Measurements from ENCODE around the gene TRERF1.

The TRERF1 gene

GRCh38 chr6:42427871-42428270 is 23.9 kb downstream of the TRERF1 start:
- in situ Hi-C loops (cut with HindIII; ENCODE audit: low pct_unique_long_range_greater_than_20kb, low sequenced_read_pairs): no loop called here
- no peak for TF ChIP-seq JUND (IDR thresholded peaks at IDR 0.05; ENCODE audit: low read depth)
- no peak for DNase-seq (ENCODE audit: low read depth in 1 of 2, low spot score in 1 of 2)

- in situ Hi-C loops (cut with HindIII; ENCODE audit: low pct_unique_long_range_greater_than_20kb, low sequenced_read_pairs): no loop called here
- TF ChIP-seq JUND (IDR thresholded peaks at IDR 0.05; ENCODE audit: low read depth): no peak
- no peak for DNase-seq (ENCODE audit: low read depth in 1 of 2, low spot score in 1 of 2)
These were observed 25.5 kb downstream of the TRERF1 start for GRCh38 chr6:42426191-42426590.

GRCh38 chr6:42424906-42425474 is 26.7 kb downstream of the TRERF1 start:
- DNase-seq (ENCODE audit: low read depth in 1 of 2, low spot score in 1 of 2): no peak
- TF ChIP-seq JUND (IDR thresholded peaks at IDR 0.05; ENCODE audit: low read depth): no peak
- in situ Hi-C loops (cut with HindIII; ENCODE audit: low pct_unique_long_range_greater_than_20kb, low sequenced_read_pairs): no loop called here

DNA sequence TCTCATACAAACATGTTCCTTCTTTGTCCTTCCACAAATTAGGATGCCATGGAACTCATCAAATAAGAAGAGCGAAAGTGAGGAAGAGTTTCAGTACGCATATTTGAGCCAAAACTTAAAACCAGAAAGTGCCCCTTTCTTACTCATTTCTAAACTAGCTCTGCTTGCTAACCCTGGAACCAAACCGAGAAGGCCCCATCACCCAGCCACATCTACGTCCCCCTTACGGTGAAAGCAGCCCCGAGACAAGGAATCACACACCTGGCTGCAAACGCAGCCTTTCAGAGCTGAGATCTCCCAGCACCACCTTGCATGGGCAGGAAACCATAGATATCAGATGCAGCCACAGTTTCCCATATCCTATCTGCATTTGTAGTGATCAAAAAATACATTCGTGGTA is 28.5 kb downstream of the TRERF1 start:
- DNase-seq (ENCODE audit: low read depth in 1 of 2, low spot score in 1 of 2): no peak
- no peak for TF ChIP-seq JUND (IDR thresholded peaks at IDR 0.05; ENCODE audit: low read depth)
- in situ Hi-C loops (cut with HindIII; ENCODE audit: low pct_unique_long_range_greater_than_20kb, low sequenced_read_pairs): no loop called here

DNA sequence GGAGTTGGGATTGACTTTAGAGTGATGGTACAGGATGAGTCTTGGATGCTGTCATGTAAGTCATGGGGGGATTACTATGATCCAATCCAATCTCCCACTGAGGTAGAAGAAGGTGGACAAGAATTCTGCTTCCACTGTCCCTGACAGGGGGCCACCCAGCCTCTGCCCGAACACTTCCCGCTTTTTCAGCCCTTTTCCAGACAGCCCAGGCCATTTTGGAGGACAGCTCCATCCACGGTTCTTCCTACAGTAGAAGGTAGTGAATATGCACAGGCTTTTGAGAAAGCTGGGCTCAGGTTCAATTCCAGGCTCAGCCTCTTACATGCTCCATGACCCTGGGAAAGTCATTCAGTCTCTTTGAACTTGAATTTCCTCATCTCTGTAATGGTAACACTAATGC is 31.0 kb downstream of the TRERF1 start:
- TF ChIP-seq JUND (IDR thresholded peaks at IDR 0.05; ENCODE audit: low read depth): no peak
- in situ Hi-C loops (cut with HindIII; ENCODE audit: low pct_unique_long_range_greater_than_20kb, low sequenced_read_pairs): no loop called here
- no peak for DNase-seq (ENCODE audit: low read depth in 1 of 2, low spot score in 1 of 2)

GRCh38 chr6:42419490-42420280 is 32.0 kb downstream of the TRERF1 start:
- TF ChIP-seq JUND (IDR thresholded peaks at IDR 0.05; ENCODE audit: low read depth): no peak
- no peak for DNase-seq (ENCODE audit: low read depth in 1 of 2, low spot score in 1 of 2)
- in situ Hi-C loops (cut with HindIII; ENCODE audit: low pct_unique_long_range_greater_than_20kb, low sequenced_read_pairs): no loop called here

DNA sequence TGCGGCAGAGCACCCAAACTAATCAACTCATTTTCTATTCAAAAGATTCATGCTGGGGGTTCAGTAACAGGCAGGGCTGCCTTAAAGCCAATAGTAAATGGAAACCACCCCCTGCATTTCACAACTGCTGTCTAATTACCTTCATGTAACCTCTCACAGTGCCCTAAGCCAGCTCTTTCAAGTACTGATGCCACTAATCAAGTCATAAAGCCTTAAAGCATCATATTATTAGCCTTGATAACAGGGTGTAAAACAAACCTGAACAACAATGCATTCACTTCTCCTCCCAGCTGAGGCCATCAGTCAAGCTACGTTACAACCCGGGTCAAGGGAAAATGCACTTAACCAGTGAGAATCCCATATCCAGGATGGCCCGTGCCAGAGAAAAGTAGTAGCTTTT is 33.0 kb downstream of the TRERF1 start:
- TF ChIP-seq JUND (IDR thresholded peaks at IDR 0.05; ENCODE audit: low read depth): no peak
- in situ Hi-C loops (cut with HindIII; ENCODE audit: low pct_unique_long_range_greater_than_20kb, low sequenced_read_pairs): no loop called here
- DNase-seq (ENCODE audit: low read depth in 1 of 2, low spot score in 1 of 2): no peak

DNA sequence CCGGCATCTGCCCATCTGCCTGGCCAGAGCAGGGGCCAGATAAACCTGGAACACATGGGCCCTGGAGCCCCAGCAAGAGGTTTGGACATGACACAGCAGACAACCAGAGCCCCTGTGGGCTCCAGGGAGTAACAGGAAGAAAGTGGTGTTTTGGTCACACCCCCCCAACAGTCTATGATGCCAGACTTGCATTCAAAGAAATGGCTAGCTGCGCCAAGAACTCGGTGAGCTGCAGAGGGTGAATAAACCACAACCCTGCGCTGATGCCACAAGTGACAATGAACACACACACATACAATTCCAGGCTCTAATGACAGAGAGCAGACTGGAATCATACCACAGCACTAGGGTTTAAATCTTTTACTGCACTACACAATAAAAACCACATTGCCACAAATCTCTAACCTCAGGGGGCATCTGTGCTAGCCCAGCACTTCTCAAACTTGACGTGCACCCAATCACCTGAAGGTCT is 34.0 kb downstream of the TRERF1 start:
- no peak for TF ChIP-seq JUND (IDR thresholded peaks at IDR 0.05; ENCODE audit: low read depth)
- in situ Hi-C loops (cut with HindIII; ENCODE audit: low pct_unique_long_range_greater_than_20kb, low sequenced_read_pairs): no loop called here

DNA sequence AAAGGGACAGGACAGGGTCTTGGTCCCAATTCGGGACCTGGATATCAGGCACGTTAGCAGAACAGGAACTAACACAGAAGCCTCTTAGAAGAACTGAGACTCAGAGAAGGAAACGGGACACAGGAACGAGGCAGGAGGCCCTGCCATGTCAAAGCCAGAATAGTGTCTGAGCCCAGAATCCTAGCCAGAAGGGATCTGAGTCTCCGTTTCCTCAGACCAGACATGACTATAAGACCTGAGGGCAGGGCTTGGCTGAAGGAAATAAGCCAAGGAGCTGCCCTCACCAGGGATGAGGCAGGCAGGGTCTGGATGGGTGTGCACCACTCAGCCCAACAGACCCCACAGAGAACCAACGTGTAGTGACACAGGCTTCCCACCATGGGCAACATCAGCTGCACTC is 40.3 kb downstream of the TRERF1 start:
- in situ Hi-C loops (cut with HindIII; ENCODE audit: low pct_unique_long_range_greater_than_20kb, low sequenced_read_pairs): no loop called here
- no peak for DNase-seq (ENCODE audit: low read depth in 1 of 2, low spot score in 1 of 2)
- TF ChIP-seq JUND (IDR thresholded peaks at IDR 0.05; ENCODE audit: low read depth): no peak

More for the DNA sequence above, 34.0 kb downstream of the TRERF1 start:
- no peak for DNase-seq (ENCODE audit: low read depth in 1 of 2, low spot score in 1 of 2)

DNA sequence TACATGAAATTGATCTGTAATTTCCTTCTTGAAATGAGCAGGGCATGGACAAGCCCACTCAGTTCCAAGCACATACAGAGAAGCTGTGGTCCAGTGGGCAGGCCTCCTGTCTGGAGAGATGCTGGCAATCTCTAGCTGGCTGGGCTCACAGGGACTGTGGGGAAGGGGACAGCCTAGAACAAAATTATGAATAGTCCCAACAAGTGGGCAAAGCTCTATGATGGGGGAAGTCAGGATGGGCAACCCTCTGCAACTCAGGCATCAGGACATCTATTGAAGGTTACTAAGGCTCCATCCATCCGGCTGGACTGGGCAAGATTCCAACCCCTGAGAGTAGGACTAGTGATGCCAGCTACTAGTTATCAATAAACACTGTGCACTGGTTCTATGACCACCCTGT is 40.9 kb downstream of the TRERF1 start:
- in situ Hi-C loops (cut with HindIII; ENCODE audit: low pct_unique_long_range_greater_than_20kb, low sequenced_read_pairs): no loop called here
- DNase-seq (ENCODE audit: low read depth in 1 of 2, low spot score in 1 of 2): no peak
- no peak for TF ChIP-seq JUND (IDR thresholded peaks at IDR 0.05; ENCODE audit: low read depth)

DNA sequence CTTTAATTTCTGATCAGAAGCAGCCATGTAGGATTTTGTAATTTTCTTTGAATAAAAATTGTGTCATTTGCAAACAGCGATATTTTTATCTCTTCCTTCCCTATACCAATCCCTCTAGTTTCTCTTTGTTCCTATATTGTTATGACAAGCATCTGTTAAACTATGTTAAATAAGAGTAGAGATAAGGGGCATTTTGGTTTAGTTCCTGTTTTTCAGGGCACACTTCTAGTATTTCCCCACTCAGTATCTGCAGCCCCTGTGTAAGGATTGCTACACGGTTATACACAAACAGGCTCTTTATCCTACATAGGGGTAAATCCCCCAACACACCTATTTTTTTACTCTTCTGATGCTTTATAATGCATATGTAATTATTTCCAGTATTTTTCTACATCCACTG is 42.1 kb downstream of the TRERF1 start:
- TF ChIP-seq JUND (IDR thresholded peaks at IDR 0.05; ENCODE audit: low read depth): no peak
- in situ Hi-C loops (cut with HindIII; ENCODE audit: low pct_unique_long_range_greater_than_20kb, low sequenced_read_pairs): no loop called here
- DNase-seq (ENCODE audit: low read depth in 1 of 2, low spot score in 1 of 2): no peak

DNA sequence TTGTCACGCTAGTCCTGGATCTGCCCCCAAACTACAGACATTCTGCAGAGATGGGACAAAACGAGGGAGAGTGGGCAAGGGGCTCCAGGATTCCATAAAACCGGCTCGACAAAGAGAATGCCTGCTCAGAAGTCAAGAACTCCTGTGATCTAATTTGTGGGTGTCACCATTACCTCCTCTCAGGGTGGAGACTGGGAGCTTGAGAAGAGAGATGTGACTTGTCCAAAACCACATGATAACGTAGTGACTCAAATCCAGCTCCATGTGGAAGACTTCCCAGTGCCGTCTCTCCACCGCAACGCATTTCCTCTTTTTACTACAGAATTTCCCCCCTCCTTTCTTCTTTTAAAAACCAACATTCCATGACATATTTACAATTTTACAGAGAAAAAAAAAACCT is 44.3 kb downstream of the TRERF1 start:
- no peak for DNase-seq (ENCODE audit: low read depth in 1 of 2, low spot score in 1 of 2)
- in situ Hi-C loops (cut with HindIII; ENCODE audit: low pct_unique_long_range_greater_than_20kb, low sequenced_read_pairs): no loop called here

More for the DNA sequence above, 44.3 kb downstream of the TRERF1 start:
- no peak for TF ChIP-seq JUND (IDR thresholded peaks at IDR 0.05; ENCODE audit: low read depth)

All from T47D (cell line).